Amniotic stem cell (primary cell): ENCODE results near the gene TRIM9.

Source experiments
- DNase-seq: peaks from one replicate; lab custom pipeline; 2025; lab: John Stamatoyannopoulos, UW

TRIM9 gene

DNA sequence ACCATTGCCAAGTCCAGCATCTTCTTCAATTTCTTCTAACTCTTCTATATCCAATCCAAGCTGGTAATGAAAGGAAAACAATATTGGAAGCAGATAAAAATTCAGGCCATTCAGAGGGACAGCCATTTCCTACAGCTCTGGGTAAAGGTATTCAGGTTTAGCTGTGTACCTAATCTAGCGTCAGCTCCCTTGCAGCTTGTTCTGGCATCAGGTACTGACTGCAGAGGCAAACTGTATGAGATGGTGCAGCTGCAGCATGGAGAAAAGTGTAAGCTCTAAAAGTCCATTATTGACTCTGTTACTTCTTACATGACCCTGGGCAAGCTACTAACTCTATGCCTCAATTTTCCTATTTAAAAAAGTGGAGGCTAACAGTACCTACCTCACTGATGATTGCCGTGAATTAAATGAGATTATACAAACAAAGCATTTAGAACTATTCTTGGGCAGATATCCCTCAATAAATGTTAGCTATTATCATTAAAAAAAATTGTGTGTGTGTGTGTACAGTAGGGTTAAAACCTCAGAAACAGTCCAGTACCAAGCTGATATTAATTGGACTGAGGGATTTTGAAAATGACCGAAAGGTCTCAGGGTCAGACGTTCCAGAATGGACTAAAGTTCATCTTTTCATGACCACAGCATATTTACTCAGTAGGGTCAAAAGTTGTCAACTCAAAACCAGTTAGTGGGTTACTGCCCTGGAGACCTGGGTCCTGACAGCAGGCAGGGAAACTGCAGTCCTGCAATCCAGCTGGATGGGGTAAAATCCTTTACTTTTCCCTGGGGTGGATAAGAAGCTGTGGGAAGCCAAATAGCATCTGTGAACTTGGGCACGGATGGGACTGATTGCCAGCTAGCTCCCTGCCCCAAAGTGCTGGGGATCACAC, 159.5 kb downstream of the TRIM9 start:
- DNase-seq, result no peak

- DNase-seq, result no peak
Observed at GRCh38 chr14:50932592-50933495, 162.1 kb downstream of the TRIM9 start.

DNA sequence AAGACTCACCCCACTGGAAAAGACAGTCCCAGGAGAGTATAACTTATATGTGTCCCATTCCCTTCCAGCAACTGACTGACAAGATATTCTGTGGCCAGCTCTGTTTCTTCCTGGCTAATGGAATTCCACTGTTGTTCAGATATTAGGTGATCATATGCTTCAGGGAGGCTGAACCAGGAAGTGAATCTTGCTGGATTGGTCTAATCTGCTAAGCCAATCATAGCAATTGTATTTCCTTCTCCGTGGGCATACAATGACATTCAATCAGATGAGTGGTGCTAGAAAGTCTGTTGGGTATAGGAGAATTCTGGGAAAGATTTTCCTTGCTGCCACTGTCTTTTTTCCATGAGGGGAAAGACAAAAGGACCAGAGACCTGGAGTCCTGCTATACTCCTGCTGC, 162.7 kb downstream of the TRIM9 start:
- no peak for DNase-seq

DNA sequence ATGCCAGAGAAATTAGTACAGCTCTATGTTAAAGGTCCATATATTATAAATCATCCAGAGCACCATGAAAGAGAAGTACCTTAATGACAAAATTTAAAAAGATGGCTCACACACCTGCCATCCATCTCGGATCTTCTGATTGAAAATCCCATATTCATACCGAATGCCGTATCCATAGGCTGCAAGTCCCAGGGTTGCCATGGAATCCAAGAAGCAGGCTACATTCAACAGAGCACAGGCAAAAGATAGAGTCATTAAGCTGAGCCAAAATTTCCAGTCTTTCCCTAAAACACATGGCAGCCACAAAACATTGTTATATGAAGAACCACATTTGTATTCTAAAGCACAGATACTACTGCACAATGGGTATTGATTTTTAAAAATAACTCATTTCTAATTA, 163.3 kb downstream of the TRIM9 start:
- no peak for DNase-seq

- no peak for DNase-seq
Observed at GRCh38 chr14:50929506-50929905, 165.4 kb downstream of the TRIM9 start.

GRCh38 chr14:50928002-50928635, 166.8 kb downstream of the TRIM9 start:
- DNase-seq, result no peak

GRCh38 chr14:50926851-50927386, 168.0 kb downstream of the TRIM9 start:
- no peak for DNase-seq
